H9 (cell line): ENCODE data around the gene LIN7C. TPM values are rescaled to one million over a fixed set of nuclear protein-coding genes. Genes with fewer than 3 reads are reported as not detected.

Experiments
- DNase-seq: peaks from one replicate; pipeline ENCODE4 v3.0.0-alpha.2; 2017
- H2AFZ ChIP-seq: one replicate; pipeline ENCODE4 v1.6.1; 2013; ENCODE audit warnings: mild to moderate bottlenecking, low read length, control low read depth, moderate library complexity
- H2AK5ac ChIP-seq: 2 replicates; pipeline ENCODE4 v1.6.1; 2013; ENCODE audit warnings: low read length, control low read depth, mixed read lengths; ENCODE audit not compliant: insufficient read length
- H2BK120ac ChIP-seq: one replicate; pipeline ENCODE4 v1.6.1; 2013; ENCODE audit warnings: low read depth, mild to moderate bottlenecking, low read length, control low read depth, inconsistent platforms; ENCODE audit not compliant: poor library complexity, severe bottlenecking
- H2BK12ac ChIP-seq: 2 replicates; pipeline ENCODE4 v1.6.1; 2013; ENCODE audit warnings: low read length, control low read depth, mixed read lengths, low read depth; ENCODE audit not compliant: insufficient read length
- H2BK15ac ChIP-seq: 2 replicates; pipeline ENCODE4 v1.6.1; 2013; ENCODE audit warnings: low read depth, low read length, control low read depth
- H2BK20ac ChIP-seq: one replicate; pipeline ENCODE4 v1.6.1; 2013; ENCODE audit warnings: low read depth, mild to moderate bottlenecking, low read length, control low read depth, inconsistent platforms; ENCODE audit not compliant: poor library complexity, severe bottlenecking
- H2BK5ac ChIP-seq: 2 replicates; pipeline ENCODE4 v1.6.1; 2013; ENCODE audit warnings: low read length, control low read depth, mixed read lengths; ENCODE audit not compliant: insufficient read length
- H3K14ac ChIP-seq: 2 replicates; pipeline ENCODE4 v1.6.1; 2013; ENCODE audit warnings: low read length, control low read depth; ENCODE audit not compliant: insufficient read depth
- H3K18ac ChIP-seq: 2 replicates; pipeline ENCODE4 v1.6.1; 2013; ENCODE audit warnings: low read depth, mild to moderate bottlenecking, mixed read lengths, low read length, control low read depth; ENCODE audit not compliant: insufficient read length
- H3K23ac ChIP-seq: 2 replicates; pipeline ENCODE4 v1.6.1; 2013; ENCODE audit warnings: low read length, control low read depth, mixed read lengths, low read depth; ENCODE audit not compliant: insufficient read length
- H3K23me2 ChIP-seq: 2 replicates; pipeline ENCODE4 v1.6.1; 2013; ENCODE audit warnings: low read depth, mild to moderate bottlenecking, mixed read lengths, low read length, control low read depth; ENCODE audit not compliant: insufficient read length, poor library complexity, severe bottlenecking
- H3K27ac ChIP-seq: 2 replicates; pipeline ENCODE4 v1.5.1; 2013; ENCODE audit warnings: low read length, control low read depth, mixed read lengths, low read depth; ENCODE audit not compliant: insufficient read length
- H3K27me3 ChIP-seq: 2 replicates; pipeline ENCODE4 v1.6.1; 2013; ENCODE audit warnings: low read length, control low read depth, inconsistent platforms; ENCODE audit not compliant: insufficient read depth
- H3K4ac ChIP-seq: 2 replicates; pipeline ENCODE4 v1.6.1; 2013; ENCODE audit warnings: low read depth, mild to moderate bottlenecking, control low read depth, inconsistent platforms, low read length, moderate library complexity
- H3K4me1 ChIP-seq: 2 replicates; pipeline ENCODE4 v1.6.1; 2013; ENCODE audit warnings: low read length, control low read depth, inconsistent platforms; ENCODE audit not compliant: insufficient read depth
- H3K4me2 ChIP-seq: 2 replicates; pipeline ENCODE4 v1.6.1; 2013; ENCODE audit warnings: low read length, control low read depth, mixed read lengths; ENCODE audit not compliant: insufficient read length, insufficient read depth
- H3K56ac ChIP-seq: 2 replicates; pipeline ENCODE4 v1.6.1; 2013; ENCODE audit warnings: low read depth, mild to moderate bottlenecking, mixed read lengths, low read length, control low read depth; ENCODE audit not compliant: insufficient read length
- H3K79me1 ChIP-seq: 2 replicates; pipeline ENCODE4 v1.6.1; 2013; ENCODE audit warnings: low read depth, mild to moderate bottlenecking, moderate library complexity, low read length, control low read depth, inconsistent platforms; ENCODE audit not compliant: insufficient read depth, poor library complexity, severe bottlenecking
- H3K79me2 ChIP-seq: 2 replicates; pipeline ENCODE4 v1.6.1; 2013; ENCODE audit warnings: low read length, control low read depth, inconsistent platforms; ENCODE audit not compliant: insufficient read depth
- H3K9ac ChIP-seq: 2 replicates; pipeline ENCODE4 v1.6.1; 2013; ENCODE audit warnings: low read length, control low read depth, mixed read lengths; ENCODE audit not compliant: insufficient read length; ENCODE audit errors: extremely low read depth
- H3K9me3 ChIP-seq: one replicate; pipeline ENCODE4 v1.6.1; 2013; ENCODE audit warnings: low read depth, low read length, inconsistent platforms; ENCODE audit not compliant: control insufficient read depth
- H3T11ph ChIP-seq: one replicate; pipeline ENCODE4 v1.6.1; 2013; ENCODE audit warnings: mild to moderate bottlenecking, low read length, control low read depth, inconsistent platforms
- H4K20me1 ChIP-seq: one replicate; pipeline ENCODE4 v1.6.1; 2013; ENCODE audit not compliant: control insufficient read depth, insufficient read length, insufficient read depth
- H4K5ac ChIP-seq: 2 replicates; pipeline ENCODE4 v1.6.1; 2013; ENCODE audit warnings: low read depth, mild to moderate bottlenecking, mixed read lengths, low read length, control low read depth; ENCODE audit not compliant: insufficient read length
- H4K8ac ChIP-seq: replicated peaks from 2 replicates; pipeline ENCODE4 v1.6.1; 2013; ENCODE audit warnings: low read length, control low read depth, mixed read lengths, low read depth; ENCODE audit not compliant: insufficient read length
- H4K91ac ChIP-seq: 2 replicates; pipeline ENCODE4 v1.6.1; 2013; ENCODE audit warnings: low read depth, mild to moderate bottlenecking, moderate library complexity, mixed read lengths, low read length, control low read depth; ENCODE audit not compliant: insufficient read length
- H3K27ac Mint-ChIP-seq, 3 experiments: 2 replicates in 2 of 3; 3 replicates in 1 of 3; pipeline ENCODE4 v1.8.0; 2020 to 2021; ENCODE audit warnings: mixed read lengths in 3 of 3, mild to moderate bottlenecking in 1 of 3, moderate library complexity in 1 of 3
- H3K27me3 Mint-ChIP-seq: 2 replicates; pipeline ENCODE4 v1.8.0; 2021; ENCODE audit warnings: low read depth, mild to moderate bottlenecking, moderate library complexity, mixed read lengths
- H3K36me3 Mint-ChIP-seq, 3 experiments: 2 replicates in 2 of 3; 3 replicates in 1 of 3; pipeline ENCODE4 v1.8.0; 2020 to 2021; ENCODE audit warnings: low read depth in 3 of 3, mixed read lengths in 3 of 3; ENCODE audit not compliant: insufficient read depth in 1 of 3
- H3K4me1 Mint-ChIP-seq, 2 experiments: 2 replicates each; pipeline ENCODE4 v1.8.0; 2020; ENCODE audit warnings: mixed read lengths in 2 of 2
- H3K4me3 Mint-ChIP-seq, 2 experiments: 2 replicates in 1 of 2; 3 replicates in 1 of 2; pipeline ENCODE4 v1.8.0; 2020 to 2021; ENCODE audit warnings: mild to moderate bottlenecking in 2 of 2, mixed read lengths in 2 of 2, moderate library complexity in 1 of 2
- H3K9me3 Mint-ChIP-seq, 2 experiments: 2 replicates in 1 of 2; 3 replicates in 1 of 2; pipeline ENCODE4 v1.8.0; 2020; ENCODE audit warnings: mild to moderate bottlenecking in 2 of 2, mixed read lengths in 2 of 2, moderate library complexity in 1 of 2
- CTCF ChIP-seq: fragments of 200-600 bp; sonication (generic); conservative IDR thresholded peaks from 3 replicates; pipeline ENCODE4 v1.8.0; 2021; ENCODE audit warnings: antibody characterized with exemption, mild to moderate bottlenecking
- WGBS: extraction: QIAGEN DNeasy Blood & Tissue Kit; methylation state at CpG from one replicate; pipeline ENCODE4 v1.1.7; 2013; ENCODE audit warnings: missing lambda C conversion rate, low lambda C conversion rate, mixed read lengths; ENCODE audit not compliant: insufficient read length; ENCODE audit errors: extremely low coverage; 5-methylcytosine and 5-hydroxymethylcytosine counted together
- total RNA-seq: library from RNA; stranded (reverse); gene quantifications from 2 replicates; pipeline ENCODE4 v1.2.1, GENCODE V29; 2021

Gene LIN7C
- total RNA-seq, 1 experiment from 2014 or later = 40.0 TPM

DNA sequence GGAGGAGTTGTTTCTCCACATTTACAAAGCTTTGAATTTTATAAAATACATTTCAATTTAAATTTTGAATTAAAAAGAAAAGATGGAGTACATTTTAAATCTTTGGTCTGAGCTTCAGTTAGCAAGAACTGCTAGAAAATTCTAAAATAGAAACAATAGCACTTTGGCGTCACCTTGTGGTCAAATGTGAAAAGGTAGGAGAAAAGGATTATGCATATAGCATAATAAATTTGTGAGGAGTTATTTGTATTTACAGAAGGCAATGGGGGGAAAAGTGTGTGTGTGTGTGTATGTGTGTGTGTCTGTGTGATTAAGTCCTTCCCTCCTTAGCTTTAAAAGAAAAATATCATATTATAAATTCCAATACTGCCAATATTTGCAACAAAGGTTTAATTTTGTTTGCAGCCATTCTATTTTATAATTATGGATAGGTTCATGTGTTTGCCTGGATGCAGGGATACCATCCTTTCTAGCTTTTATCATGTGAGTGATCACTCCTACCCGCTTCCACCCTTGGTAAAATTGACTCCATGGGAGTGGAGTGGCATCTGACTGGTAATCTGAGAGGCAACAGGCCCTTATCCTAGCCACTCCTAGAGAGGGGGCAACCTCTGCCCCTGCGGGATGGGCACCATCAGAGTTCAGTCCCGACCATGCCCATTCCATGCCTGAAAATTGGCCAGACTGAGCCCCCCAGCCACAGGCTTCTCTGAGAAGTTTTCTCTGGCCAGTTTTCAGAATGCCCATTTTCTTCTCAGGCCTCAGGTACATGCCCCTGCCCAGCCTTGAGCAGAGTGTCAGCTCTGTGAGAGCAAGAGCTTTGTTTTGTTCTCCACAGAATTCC, 20.4 kb downstream of the LIN7C start:
- Histone ChIP-seq H3K18ac (no peak overlapping the region), H3K14ac (no peak overlapping the region), H3K4ac (no peak overlapping the region), H4K5ac (no peak overlapping the region), H3K9ac (no peak overlapping the region), H2BK12ac (no peak overlapping the region), H2BK15ac (no peak overlapping the region), H3K4me1 (no peaks in the 10 kb centered on the region), H2AFZ (no peak overlapping the region), H3K79me1 (no peaks in the 10 kb centered on the region), H2AK5ac (no peak overlapping the region), H2BK5ac (no peak overlapping the region), H2BK20ac (no peak overlapping the region), H3K79me2 (no peaks in the 10 kb centered on the region), H3K23ac (no peak overlapping the region), H3K27me3 (no peaks in the 10 kb centered on the region), H3K4me2 (no peak overlapping the region), H3K27ac (no peak overlapping the region), H2BK120ac (no peak overlapping the region), H4K20me1 (no peaks in the 10 kb centered on the region), H3T11ph (no peak overlapping the region), H3K56ac (no peak overlapping the region), H4K8ac (no peak overlapping the region), H4K91ac (no peak overlapping the region), H3K9me3 (peaks cover 9% of the 10 kb centered on the region), H3K23me2 (no peaks in the 10 kb centered on the region)
- Mint-ChIP-seq H3K36me3 (peaks cover 22 to 27% (median 23%) of the 10 kb centered on the region in 3 experiments), H3K27me3 (no peaks in the 10 kb centered on the region; the same call in 1 of the 2 replicates), H3K27ac (peak overlapping the region in 1 of 3 experiments; percentile 42; a peak in 1 of 7 replicates), H3K4me3 (no peak overlapping the region), H3K9me3 (peaks cover 7 to 12% of the 10 kb centered on the region in 2 experiments), H3K4me1 (peaks cover 13 to 17% of the 10 kb centered on the region in 2 experiments)
- whole genome bisulfite sequencing = no CpG with 5 or more reads among the region's 4 CpGs
- DNase-seq = no peak
- peak; percentile 98 for TF ChIP-seq CTCF
